Measurements from ENCODE around the gene FAM228A.
"Not testable (repeated sequence)": the region's sequence is repeated elsewhere in the genome, so short reads cannot be mapped to it uniquely, and the experiment has no call there.

Gene FAM228A

GRCh38 chr2:24174851-24175277, at the start of gene FAM228A:
Gene FAM228A, plus strand, starts transcription at chr2:24175053. Its CDS starts 428 bp downstream, at chr2:24175481.
- DNase-seq, result no peak

- DNase-seq, result no peak
Observed at GRCh38 chr2:24125956-24126355, 48.9 kb upstream of the FAM228A start.

- DNase-seq, result no peak
Observed at GRCh38 chr2:24132543-24132942, 42.3 kb upstream of the FAM228A start.

GRCh38 chr2:24140305-24140704, 34.5 kb upstream of the FAM228A start:
- not testable (repeated sequence) for DNase-seq

GRCh38 chr2:24147364-24147763, 27.5 kb upstream of the FAM228A start:
- no peak for DNase-seq

- no peak for DNase-seq
Observed at GRCh38 chr2:24152413-24153197, 22.2 kb upstream of the FAM228A start.

GRCh38 chr2:24153478-24153877, 21.4 kb upstream of the FAM228A start:
- DNase-seq, result no peak

GRCh38 chr2:24158131-24158530, 16.7 kb upstream of the FAM228A start:
- no peak for DNase-seq

- no peak for DNase-seq
Observed at GRCh38 chr2:24159708-24160107, 15.1 kb upstream of the FAM228A start.

GRCh38 chr2:24160761-24161160, 14.1 kb upstream of the FAM228A start:
- DNase-seq, result no peak

- no peak for DNase-seq
Observed at GRCh38 chr2:24162494-24162893, 12.4 kb upstream of the FAM228A start.

GRCh38 chr2:24163186-24163585, 11.7 kb upstream of the FAM228A start:
- DNase-seq, result no peak

GRCh38 chr2:24163601-24164000, 11.3 kb upstream of the FAM228A start:
- no peak for DNase-seq

- peak; percentile 70 for DNase-seq
Observed at GRCh38 chr2:24164416-24164973, 10.4 kb upstream of the FAM228A start.

GRCh38 chr2:24169023-24169422, 5.8 kb upstream of the FAM228A start:
- DNase-seq, result no peak

GRCh38 chr2:24175631-24176187, 856 bp downstream of the FAM228A start:
- no peak for DNase-seq

- no peak for DNase-seq
Observed at GRCh38 chr2:24176326-24176725, 1.5 kb downstream of the FAM228A start.

- no peak for DNase-seq
Observed at GRCh38 chr2:24179683-24180082, 4.8 kb downstream of the FAM228A start.

GRCh38 chr2:24181849-24182248, 7.0 kb downstream of the FAM228A start:
- no peak for DNase-seq

GRCh38 chr2:24182507-24182906, 7.7 kb downstream of the FAM228A start:
- DNase-seq, result no peak

GRCh38 chr2:24183366-24184069, 8.7 kb downstream of the FAM228A start:
- DNase-seq, result no peak

GRCh38 chr2:24189551-24189950, 14.7 kb downstream of the FAM228A start:
- DNase-seq, result no peak

- no peak for DNase-seq
Observed at GRCh38 chr2:24190503-24190902, 15.7 kb downstream of the FAM228A start.

GRCh38 chr2:24191156-24191555, 16.3 kb downstream of the FAM228A start:
- DNase-seq, result no peak

Data from activated CD8-positive, alpha-beta memory T cell treated with anti-CD3 and anti-CD28 coated beads for 24 hours (primary cell).